Stimulated activated naive CD4-positive, alpha-beta T cell (primary cell): ENCODE data around the gene MLLT1.

ENCODE experiments used
- DNase-seq, 6 experiments: peaks; one replicate each; lab custom pipeline; 2025; lab: John Stamatoyannopoulos, UW

MLLT1 gene

GRCh38 chr19:6210721-6211600 lies 68.8 kb downstream of the MLLT1 start:
- DNase-seq, result no peak

- DNase-seq, result no peak
These were observed 69.7 kb downstream of the MLLT1 start for GRCh38 chr19:6210091-6210490.

GRCh38 chr19:6209680-6210079 lies 70.1 kb downstream of the MLLT1 start:
- no peak for DNase-seq

GRCh38 chr19:6209233-6209632 lies 70.5 kb downstream of the MLLT1 start:
- DNase-seq, result no peak

- no peak for DNase-seq
These were observed 74.7 kb downstream of the MLLT1 start for GRCh38 chr19:6204866-6205723.

GRCh38 chr19:6204212-6204611 lies 75.6 kb downstream of the MLLT1 start:
- DNase-seq, result no peak

- peak; percentile 98 to 100 (median 99) for DNase-seq
These were observed 80.4 kb downstream of the MLLT1 start for GRCh38 chr19:6199240-6199994.

GRCh38 chr19:6198896-6199239 lies 80.9 kb downstream of the MLLT1 start:
- DNase-seq, result no peak

- no peak for DNase-seq
These were observed 83.4 kb downstream of the MLLT1 start for GRCh38 chr19:6196361-6196760.

GRCh38 chr19:6188811-6189210 lies 91.0 kb downstream of the MLLT1 start:
- DNase-seq, result no peak

- no peak for DNase-seq
These were observed 92.4 kb downstream of the MLLT1 start for GRCh38 chr19:6187374-6187773.

GRCh38 chr19:6185835-6186834 lies 93.6 kb downstream of the MLLT1 start:
- DNase-seq, result no peak

- DNase-seq, result no peak
These were observed 94.5 kb downstream of the MLLT1 start for GRCh38 chr19:6185093-6185834.

GRCh38 chr19:6181119-6181518 lies 98.7 kb downstream of the MLLT1 start:
- no peak for DNase-seq

GRCh38 chr19:6173190-6173589 lies 106.6 kb downstream of the MLLT1 start:
- no peak for DNase-seq

- no peak for DNase-seq
These were observed 107.5 kb downstream of the MLLT1 start for GRCh38 chr19:6172074-6172863.

GRCh38 chr19:6167115-6167514 lies 112.7 kb downstream of the MLLT1 start:
- DNase-seq, result no peak

- DNase-seq, result no peak
These were observed 114.8 kb downstream of the MLLT1 start for GRCh38 chr19:6164906-6165531.

GRCh38 chr19:6161271-6161850 lies 118.4 kb downstream of the MLLT1 start:
- DNase-seq, result peak; percentile 10 to 90 (median 68)
